ENCODE results near the gene DDX6.
A peak's percentile ranks its signal among the peaks of the same experiment; 100 is the strongest.
"Not testable (repeated sequence)": the region's sequence is repeated elsewhere in the genome, so short reads cannot be mapped to it uniquely, and the experiment has no call there.

Gene DDX6

GRCh38 chr11:118791111-118791960 lies at the start of gene DDX6:
Gene DDX6, minus strand, starts transcription at chr11:118791164. Its CDS starts 4,913 bp downstream, at chr11:118786251.
- peak; percentile 62 to 76 for DNase-seq

GRCh38 chr11:118838905-118839553 lies 48.1 kb upstream of the DDX6 start:
- no peak for DNase-seq

GRCh38 chr11:118837868-118838267 lies 46.9 kb upstream of the DDX6 start:
- DNase-seq = no peak

- no peak for DNase-seq
These were observed 43.6 kb upstream of the DDX6 start for GRCh38 chr11:118834427-118835028.

- DNase-seq = no peak
These were observed 36.2 kb upstream of the DDX6 start for GRCh38 chr11:118827118-118827517.

- not testable (repeated sequence) for DNase-seq
These were observed 32.1 kb upstream of the DDX6 start for GRCh38 chr11:118822936-118823510.

GRCh38 chr11:118820412-118821357 lies 29.7 kb upstream of the DDX6 start:
- no peak for DNase-seq

- DNase-seq = not testable (repeated sequence)
These were observed 29.0 kb upstream of the DDX6 start for GRCh38 chr11:118820025-118820379.

GRCh38 chr11:118819334-118820024 lies 28.5 kb upstream of the DDX6 start:
- DNase-seq = no peak

GRCh38 chr11:118818130-118818529 lies 27.2 kb upstream of the DDX6 start:
- no peak for DNase-seq

GRCh38 chr11:118813551-118813950 lies 22.6 kb upstream of the DDX6 start:
- no peak for DNase-seq

GRCh38 chr11:118812485-118812884 lies 21.5 kb upstream of the DDX6 start:
- DNase-seq = no peak

GRCh38 chr11:118807800-118808778 lies 17.1 kb upstream of the DDX6 start:
- DNase-seq = no peak

GRCh38 chr11:118806400-118806799 lies 15.4 kb upstream of the DDX6 start:
- no peak for DNase-seq

- DNase-seq = no peak
These were observed 13.1 kb upstream of the DDX6 start for GRCh38 chr11:118804094-118804493.

GRCh38 chr11:118799372-118799771 lies 8.4 kb upstream of the DDX6 start:
- DNase-seq = no peak

GRCh38 chr11:118797510-118797909 lies 6.5 kb upstream of the DDX6 start:
- no peak for DNase-seq

GRCh38 chr11:118792570-118793124 lies 1.7 kb upstream of the DDX6 start:
- peak; percentile 9 for DNase-seq

- DNase-seq = no peak
These were observed 1.1 kb upstream of the DDX6 start for GRCh38 chr11:118791961-118792569.
